Measurements from ENCODE around the gene RDH13.
"Not testable (repeated sequence)": the region's sequence is repeated elsewhere in the genome, so short reads cannot be mapped to it uniquely, and the experiment has no call there.

Gene RDH13

DNA sequence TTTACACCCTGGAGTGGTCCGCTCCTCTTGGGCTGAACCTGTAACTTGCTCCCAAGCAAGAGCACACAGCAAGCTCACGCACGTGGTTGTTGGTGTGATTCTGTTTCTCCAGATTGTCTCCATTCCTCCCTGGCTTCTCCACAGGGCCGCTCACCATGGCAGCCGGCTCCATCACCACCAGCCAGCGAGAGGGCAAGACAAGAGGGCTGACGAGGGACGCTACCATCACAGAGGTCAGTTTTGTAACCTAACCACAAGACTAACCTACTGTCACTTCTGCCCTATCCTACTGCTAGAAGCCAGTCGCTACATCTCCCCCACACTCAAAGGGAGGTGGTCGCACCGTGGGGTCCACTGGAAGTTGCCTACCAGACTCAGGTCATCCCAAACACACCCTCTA, 20.3 kb downstream of the RDH13 start:
- no peak for DNase-seq

GRCh38 chr19:55042344-55042678, 20.6 kb downstream of the RDH13 start:
- no peak for DNase-seq

GRCh38 chr19:55041627-55042343, 21.2 kb downstream of the RDH13 start:
- DNase-seq: peak; percentile 15 to 21

DNA sequence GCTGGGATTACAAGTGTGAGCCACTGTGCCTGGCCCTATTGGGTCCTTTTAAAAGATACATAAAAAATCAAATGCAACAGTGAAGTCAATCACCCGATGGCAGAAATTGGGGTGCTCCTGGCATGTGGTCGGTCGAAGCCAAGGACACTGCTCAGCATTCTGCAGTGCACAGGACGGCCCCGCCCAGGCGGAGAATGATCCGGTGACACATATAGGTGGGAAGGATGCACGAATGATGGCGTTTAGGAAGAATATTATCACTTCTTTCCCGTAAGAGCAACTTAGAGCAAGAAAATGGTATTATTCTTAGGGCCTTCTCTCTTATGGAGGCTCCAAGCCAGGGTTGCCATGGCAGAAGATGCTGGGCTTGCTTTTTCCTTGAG, 21.7 kb downstream of the RDH13 start:
- DNase-seq: no peak

- DNase-seq: not testable (repeated sequence)
These were observed 22.3 kb downstream of the RDH13 start for GRCh38 chr19:55040654-55041053.

GRCh38 chr19:55037603-55038002, 25.3 kb downstream of the RDH13 start:
- DNase-seq: not testable (repeated sequence)

- no peak for DNase-seq
These were observed 26.9 kb downstream of the RDH13 start for GRCh38 chr19:55036058-55036457.

DNA sequence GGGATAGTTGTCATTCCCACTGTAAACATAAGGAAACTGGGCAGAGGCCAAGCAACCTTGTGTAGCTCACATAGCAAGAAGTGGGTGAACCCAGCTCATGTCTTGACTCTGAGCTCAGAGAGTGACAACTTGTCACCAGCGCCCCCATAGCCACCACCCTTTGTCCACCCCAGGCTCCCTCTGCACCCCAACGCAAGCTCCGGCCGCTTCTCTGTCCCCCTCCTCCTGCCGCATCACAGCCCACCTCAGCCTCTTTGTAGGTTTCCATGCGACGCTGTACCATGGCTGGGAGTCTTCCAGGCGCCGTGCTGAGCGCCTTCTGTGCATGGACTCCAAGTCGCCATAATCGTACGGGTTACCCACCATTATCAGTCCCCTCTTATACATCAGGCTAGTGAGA, 28.2 kb downstream of the RDH13 start:
- no peak for DNase-seq

GRCh38 chr19:55032976-55033643, 29.8 kb downstream of the RDH13 start:
- DNase-seq: not testable (repeated sequence)

GRCh38 chr19:55032170-55032800, 30.7 kb downstream of the RDH13 start:
- DNase-seq: no peak

- DNase-seq: no peak
These were observed 31.8 kb downstream of the RDH13 start for GRCh38 chr19:55031178-55031577.

- no peak for DNase-seq
These were observed 34.2 kb downstream of the RDH13 start for GRCh38 chr19:55028757-55029156.

DNA sequence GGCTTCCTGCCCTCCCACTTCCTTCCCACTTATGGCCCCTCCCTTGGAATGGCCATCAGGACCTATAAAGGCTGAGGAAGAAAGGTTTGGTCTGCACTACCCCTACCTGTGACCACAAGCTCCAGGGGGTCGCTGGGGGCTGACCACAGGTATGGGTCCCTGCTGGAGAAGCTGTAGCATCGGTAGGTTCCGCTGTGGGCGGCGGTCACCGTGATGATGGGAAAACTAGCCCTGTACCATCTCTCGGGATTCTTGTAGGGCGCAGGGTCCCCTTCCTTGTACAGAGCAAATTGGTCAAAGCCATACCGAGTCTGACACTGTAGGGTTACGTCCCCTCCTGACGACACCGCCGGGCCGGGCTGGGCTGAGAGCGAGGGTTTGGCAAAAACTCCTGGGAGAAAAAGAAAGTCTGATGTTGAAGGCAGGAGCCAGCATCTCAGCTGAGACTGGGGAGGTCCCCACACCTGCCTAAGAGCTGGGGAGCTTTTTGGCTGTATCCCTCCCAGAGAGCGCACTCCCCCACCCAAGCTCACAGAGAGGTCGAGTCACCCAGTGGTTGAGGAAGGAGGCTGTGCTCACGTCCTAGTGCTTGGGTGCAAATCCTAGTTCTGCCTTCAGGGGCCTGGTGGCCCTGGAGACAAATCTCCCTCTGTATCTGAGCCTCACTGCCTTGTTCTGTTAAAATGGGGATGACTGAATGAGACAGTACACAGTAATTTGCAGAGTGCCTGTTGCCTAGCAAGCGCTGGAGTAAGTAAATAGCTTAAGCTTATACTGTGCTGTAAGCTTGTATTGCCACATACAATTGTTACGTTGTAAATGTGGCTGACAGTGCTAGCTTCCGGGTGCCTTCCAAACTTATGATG, 35.2 kb downstream of the RDH13 start:
- DNase-seq: no peak

- not testable (repeated sequence) for DNase-seq
These were observed 35.8 kb downstream of the RDH13 start for GRCh38 chr19:55027140-55027471.

DNA sequence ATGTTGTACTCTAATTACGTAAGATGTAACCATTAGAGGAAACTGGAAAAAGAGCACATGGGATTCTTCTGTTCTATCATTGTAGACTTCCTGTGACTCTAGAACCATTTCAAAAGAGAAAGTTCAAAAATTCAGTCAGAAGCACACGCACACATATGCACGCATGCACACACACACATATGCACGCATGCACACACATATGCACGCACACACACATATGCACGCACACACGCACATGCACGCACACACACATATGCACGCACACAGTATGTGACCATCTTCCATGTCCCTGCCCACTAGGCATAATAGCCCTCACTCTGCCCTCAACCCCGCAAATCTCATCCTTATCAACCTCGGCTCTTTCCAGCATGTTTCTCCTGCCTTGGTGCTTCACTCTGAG, 38.8 kb downstream of the RDH13 start:
- no peak for DNase-seq

DNA sequence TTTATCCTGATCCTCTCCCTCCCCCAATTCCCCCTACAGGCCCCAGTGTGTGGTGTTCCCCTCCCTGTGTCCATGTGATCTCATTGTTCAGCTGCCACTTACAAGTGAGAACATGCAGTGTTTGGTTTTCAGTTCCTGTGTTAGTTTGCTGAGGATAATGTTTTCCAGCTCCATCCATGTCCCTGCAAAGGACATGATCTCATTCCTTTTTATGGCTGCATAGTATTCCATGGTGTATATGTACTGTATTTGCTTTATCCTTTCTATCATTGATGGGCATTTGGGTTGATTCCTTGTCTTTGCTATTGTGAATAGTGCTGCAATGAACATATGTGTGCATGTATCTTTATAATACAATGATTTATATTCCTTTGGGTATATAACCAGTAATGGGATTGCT, 42.6 kb downstream of the RDH13 start:
- DNase-seq: not testable (repeated sequence)

- DNase-seq: no peak
These were observed 44.3 kb downstream of the RDH13 start for GRCh38 chr19:55018633-55019032.

DNA sequence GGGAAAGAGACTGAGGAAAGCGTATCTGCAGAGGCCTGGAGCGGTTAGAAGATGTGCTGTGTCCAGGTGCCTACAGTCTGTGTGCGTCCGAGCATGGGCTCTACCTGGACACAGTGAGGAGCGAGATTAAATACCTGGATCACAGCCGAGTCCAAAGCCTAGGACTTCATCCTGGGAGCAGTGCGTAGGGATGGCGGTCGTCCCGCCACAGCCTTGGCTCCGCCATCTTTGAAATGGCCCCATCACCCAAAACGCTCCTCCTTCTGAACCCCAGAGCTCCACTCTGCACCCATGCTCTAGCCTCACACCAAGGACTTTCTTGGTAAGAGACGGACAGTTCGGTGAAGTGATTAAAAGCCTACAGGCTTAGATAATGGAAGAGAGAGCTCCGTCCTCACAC, 44.7 kb downstream of the RDH13 start:
- DNase-seq: no peak

DNA sequence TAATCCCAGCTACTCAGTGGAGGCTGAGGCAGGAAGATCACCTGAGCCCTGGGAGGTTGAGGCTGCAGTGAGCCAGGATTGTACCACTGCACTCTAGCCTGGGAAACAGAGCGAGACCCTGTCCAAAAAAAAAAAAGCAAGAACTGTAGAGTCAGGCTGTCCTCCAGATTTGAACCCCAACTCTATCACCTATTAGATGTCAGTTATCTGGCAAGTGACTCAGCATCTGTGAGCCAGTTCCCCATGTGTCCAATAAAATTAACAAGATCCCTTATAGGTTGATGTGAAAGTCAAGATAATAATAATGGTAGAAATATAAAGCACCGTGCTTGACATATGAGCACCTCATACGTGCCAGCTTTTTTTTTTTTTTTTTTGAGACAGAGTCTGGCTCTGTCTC, 46.9 kb downstream of the RDH13 start:
- DNase-seq: no peak

DNA sequence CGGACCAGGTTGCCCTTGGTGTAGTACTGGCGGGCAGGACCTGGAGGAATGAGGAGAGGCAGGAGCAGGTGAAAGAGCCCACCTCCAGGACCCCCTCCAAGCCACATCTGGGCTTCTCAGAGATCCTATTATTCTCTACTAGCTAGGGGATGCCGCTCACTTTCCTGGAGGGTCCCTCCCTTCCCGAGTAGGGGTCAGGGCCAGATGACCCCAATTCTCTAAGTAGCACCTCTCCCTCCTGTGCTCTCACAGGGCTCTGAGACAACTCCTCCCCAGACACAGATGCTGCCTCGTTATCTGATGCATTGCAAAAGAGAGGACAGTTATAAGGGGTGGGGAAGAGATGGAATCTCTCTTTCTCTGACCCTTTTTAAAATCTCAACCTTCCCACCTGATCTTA, 47.8 kb downstream of the RDH13 start:
- no peak for DNase-seq

GRCh38 chr19:55014714-55015113, 48.2 kb downstream of the RDH13 start:
- DNase-seq: no peak

- DNase-seq: no peak
These were observed 49.4 kb downstream of the RDH13 start for GRCh38 chr19:55013596-55013995.

GRCh38 chr19:55012306-55012705, 50.6 kb downstream of the RDH13 start:
- DNase-seq: no peak

DNA sequence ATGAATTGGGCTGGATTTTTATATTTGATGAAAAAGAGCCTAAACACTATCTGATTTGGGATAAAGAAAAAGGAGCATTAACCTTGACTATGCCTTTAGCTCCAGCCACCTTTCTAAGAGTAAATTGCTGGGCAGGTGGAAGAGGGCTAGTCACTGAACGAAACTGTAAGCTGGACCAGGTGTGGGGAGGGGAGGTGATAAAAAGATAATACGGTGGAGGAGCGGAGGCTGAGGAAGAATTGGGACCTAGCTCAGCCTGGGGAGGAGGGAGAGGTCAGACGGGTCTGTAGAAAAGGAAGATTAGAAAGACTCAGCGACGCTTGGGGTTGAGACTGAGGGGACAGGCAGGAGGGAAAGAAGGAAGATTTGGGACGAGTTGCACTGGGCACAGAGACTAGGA, 52.4 kb downstream of the RDH13 start:
- DNase-seq: not testable (repeated sequence)

Data from activated CD4-positive, alpha-beta T cell treated with anti-CD3 and anti-CD28 coated beads for 4 hours (primary cell).